Bronchial epithelial cell (primary cell): ENCODE measurements around the gene NDUFA7. TPM values are rescaled to one million over a fixed set of nuclear protein-coding genes. Genes with fewer than 3 reads are reported as not detected.

Experiments
- DNase-seq: peaks from one replicate; pipeline ENCODE4 v3.0.0-alpha.2; 2010; ENCODE audit warnings: low read depth
- FAIRE-seq: peaks from 2 replicates; lab custom pipeline; 2011; peaks lifted over from hg19 to GRCh38; lab: Jason Lieb, UNC
- H3K27me3 ChIP-seq: 2 replicates; pipeline ENCODE4 v1.5.1; 2011; ENCODE audit warnings: low read length; ENCODE audit not compliant: control insufficient read depth, insufficient read depth
- H3K36me3 ChIP-seq: 2 replicates; pipeline ENCODE4 v1.5.1; 2011; ENCODE audit warnings: low read length; ENCODE audit not compliant: control insufficient read depth, insufficient read depth
- H3K4me3 ChIP-seq: 2 replicates; pipeline ENCODE4 v1.5.1; 2011; ENCODE audit warnings: mild to moderate bottlenecking, low read depth, low read length, control low read depth
- total RNA-seq: library from RNA; depleted of rRNA; stranded (reverse); fragments of >200 nt; gene quantifications from 2 replicates; pipeline ENCODE4 v1.2.1, GENCODE V29; 2014
- TF ChIP-seq, protein P1 (sequence below): IDR thresholded peaks from 2 replicates; pipeline ENCODE4 v1.5.1; 2011; ENCODE audit warnings: mild to moderate bottlenecking, moderate library complexity, low read length, control low read depth, inconsistent platforms; ENCODE audit not compliant: insufficient read depth, severe bottlenecking

Gene NDUFA7
- total RNA-seq, 1 donor from 2014 or later, result 14.7 TPM

DNA sequence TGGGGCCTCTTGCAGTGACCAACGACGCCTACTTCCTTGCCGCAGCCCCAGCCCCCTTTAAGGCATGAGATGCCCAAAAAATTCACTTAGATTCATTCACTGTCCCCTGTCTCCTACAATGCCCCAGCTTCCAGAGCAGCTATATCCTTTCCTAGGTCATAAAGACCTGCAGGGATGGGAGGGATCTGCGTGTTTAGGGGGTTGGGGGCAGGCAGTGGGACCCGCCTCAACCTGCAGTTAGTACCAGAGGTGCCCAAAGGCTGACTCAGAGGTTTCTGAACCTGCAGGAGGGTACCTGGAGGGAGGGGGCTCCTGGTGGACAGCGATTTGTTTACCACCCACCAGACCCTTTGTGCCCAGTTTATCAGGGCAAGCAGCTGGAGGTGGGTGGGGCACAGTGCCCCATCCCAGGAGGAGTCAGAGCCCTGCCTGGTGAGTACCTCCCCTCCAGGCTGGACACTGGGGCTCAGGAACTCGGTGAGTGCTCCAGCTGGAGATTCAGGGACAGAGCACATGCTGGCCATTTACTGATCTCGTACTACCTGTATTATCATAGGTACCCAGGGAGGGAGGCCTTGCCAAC, 10.2 kb upstream of the NDUFA7 start:
- DNase-seq (no peak), FAIRE-seq (no peak)

DNA sequence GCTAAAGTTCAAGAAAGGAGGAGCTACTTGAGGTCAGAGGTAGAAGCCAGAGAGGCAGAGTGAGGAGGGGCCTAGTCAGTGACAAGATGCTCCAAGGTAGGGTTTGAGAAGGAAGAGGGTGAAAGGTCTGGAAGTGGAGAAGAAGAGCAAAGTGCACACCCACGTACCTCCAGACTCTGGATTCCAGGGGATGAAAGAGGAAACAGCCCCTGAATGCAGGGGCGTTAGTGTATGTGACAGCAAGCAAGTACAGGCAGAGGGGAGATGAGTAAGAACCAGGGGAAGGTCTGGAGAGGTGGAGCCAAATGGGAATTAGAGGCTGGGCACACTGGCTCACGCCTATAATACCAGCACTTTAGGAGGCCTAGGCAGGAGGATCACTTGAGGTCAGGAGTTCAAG, 8.8 kb upstream of the NDUFA7 start:
- no peak for FAIRE-seq
- H3K36me3 ChIP-seq, result no peaks in the 10 kb centered on the region
- peaks cover 13% of the 10 kb centered on the region for H3K27me3 ChIP-seq
- TF ChIP-seq, protein P1, sequence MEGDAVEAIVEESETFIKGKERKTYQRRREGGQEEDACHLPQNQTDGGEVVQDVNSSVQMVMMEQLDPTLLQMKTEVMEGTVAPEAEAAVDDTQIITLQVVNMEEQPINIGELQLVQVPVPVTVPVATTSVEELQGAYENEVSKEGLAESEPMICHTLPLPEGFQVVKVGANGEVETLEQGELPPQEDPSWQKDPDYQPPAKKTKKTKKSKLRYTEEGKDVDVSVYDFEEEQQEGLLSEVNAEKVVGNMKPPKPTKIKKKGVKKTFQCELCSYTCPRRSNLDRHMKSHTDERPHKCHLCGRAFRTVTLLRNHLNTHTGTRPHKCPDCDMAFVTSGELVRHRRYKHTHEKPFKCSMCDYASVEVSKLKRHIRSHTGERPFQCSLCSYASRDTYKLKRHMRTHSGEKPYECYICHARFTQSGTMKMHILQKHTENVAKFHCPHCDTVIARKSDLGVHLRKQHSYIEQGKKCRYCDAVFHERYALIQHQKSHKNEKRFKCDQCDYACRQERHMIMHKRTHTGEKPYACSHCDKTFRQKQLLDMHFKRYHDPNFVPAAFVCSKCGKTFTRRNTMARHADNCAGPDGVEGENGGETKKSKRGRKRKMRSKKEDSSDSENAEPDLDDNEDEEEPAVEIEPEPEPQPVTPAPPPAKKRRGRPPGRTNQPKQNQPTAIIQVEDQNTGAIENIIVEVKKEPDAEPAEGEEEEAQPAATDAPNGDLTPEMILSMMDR, result no peak
- no peak overlapping the region for H3K4me3 ChIP-seq
- DNase-seq, result peak; percentile 66

More for the DNA sequence above, 10.2 kb upstream of the NDUFA7 start:
- peaks cover 13% of the 10 kb centered on the region for H3K27me3 ChIP-seq
- TF ChIP-seq, protein P1, result no peak
- no peaks in the 10 kb centered on the region for H3K36me3 ChIP-seq
- H3K4me3 ChIP-seq, result no peak overlapping the region

DNA sequence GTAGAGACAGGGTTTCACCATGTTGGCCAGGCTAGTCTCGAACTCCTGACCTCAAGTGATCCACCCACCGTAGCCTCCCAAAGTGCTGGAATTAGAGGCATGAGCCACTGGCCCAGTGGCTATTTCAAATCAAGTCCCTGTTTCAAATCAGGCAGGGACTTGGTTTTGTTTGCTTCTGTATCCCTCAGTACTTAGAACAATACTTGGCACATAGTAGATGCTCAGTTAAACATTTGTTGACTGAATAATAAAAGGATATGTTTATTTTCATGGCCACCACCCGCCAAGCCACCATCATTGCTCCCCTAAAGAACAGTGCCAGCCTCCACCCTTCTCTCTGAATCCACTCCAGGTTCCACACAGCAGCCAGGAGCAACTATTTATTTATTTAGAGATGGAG, 4.3 kb upstream of the NDUFA7 start:
- no peak for DNase-seq
- H3K27me3 ChIP-seq, result no peaks in the 10 kb centered on the region
- FAIRE-seq, result no peak
- peaks cover 12% of the 10 kb centered on the region for H3K36me3 ChIP-seq
- TF ChIP-seq, protein P1, result no peak
- no peak overlapping the region for H3K4me3 ChIP-seq

DNA sequence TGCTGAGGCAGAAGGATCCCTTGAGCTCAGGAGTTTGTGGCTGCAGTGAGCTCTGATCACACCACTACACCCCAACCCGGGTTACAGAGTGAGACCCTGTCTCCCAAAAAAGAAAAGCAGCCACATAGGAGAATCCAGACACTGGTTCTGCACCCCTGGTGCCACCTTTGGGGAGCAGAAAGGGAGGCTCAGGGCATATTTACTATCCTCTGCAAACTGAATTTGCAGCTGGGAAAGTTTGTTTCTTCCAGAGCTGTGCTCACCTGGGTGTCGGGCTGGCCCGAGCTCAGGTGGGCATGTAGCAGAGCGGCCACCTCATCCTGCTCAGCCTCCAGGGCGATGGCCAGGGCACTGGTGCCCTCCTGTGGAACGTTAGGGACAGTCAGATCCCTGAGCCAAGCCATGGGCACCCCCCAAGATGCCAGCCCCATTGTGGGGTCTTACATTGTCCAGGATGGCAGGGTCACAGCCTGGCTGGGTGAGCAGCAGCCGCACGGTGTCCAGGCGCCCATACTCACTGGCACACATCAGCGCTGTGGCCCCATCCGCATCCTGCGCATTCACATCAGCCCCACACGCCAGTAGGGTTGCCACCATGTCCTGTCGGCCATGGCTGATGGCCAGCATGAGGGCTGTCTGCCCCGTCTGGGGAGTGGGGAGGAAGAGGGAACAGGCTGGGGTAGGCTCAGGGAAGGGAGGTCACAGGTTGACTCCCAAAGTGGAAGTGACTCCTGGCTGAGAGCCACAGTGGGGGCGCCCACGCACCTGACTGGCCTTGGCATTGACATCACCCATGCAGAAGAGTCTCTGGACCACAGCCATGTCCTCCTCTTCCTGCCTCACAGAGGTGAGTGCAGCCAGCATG, 3.2 kb upstream of the NDUFA7 start:
- Histone ChIP-seq H3K27me3 (no peaks in the 10 kb centered on the region), H3K36me3 (peaks cover 12% of the 10 kb centered on the region), H3K4me3 (no peak overlapping the region)
- TF ChIP-seq, protein P1, result no peak
- FAIRE-seq (no peak), DNase-seq (no peak)

DNA sequence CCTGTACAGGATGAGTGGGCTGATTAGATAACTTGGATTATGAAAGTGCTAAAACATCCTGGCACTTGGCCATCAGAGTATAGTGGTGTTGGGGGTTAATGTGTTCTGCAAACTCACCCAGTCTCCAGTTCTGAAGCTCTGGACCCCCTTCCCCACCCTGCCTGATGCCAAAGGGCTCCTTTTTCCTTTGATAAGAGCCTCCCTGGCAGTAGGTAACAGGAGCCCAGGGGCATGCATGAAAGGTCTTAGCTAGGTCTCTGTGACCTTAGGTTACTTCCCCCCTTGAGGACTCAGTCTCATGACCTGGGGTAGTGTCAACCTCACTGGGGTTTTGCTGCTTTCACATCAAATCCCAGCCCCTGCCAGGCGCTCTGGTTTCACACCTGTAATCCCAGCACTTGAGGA, 2.6 kb upstream of the NDUFA7 start:
- Histone ChIP-seq H3K36me3 (peaks cover 12% of the 10 kb centered on the region), H3K4me3 (no peak overlapping the region), H3K27me3 (no peaks in the 10 kb centered on the region)
- TF ChIP-seq, protein P1, result no peak
- no peak for FAIRE-seq
- no peak for DNase-seq
